Cardiac fibroblast (primary cell): ENCODE data around the gene HDAC2.

Source experiments
- DNase-seq, 2 donors: peaks; one replicate each; pipeline versions ENCODE4 v3.0.0 to v3.0.0-alpha.2; 2010; ENCODE audit warnings: low read depth in 2 of 2
- H3K4me3 ChIP-seq, 2 donors: replicated peaks in 1 of 2; 1 replicate in 1 of 2; 2 replicates in 1 of 2; pipeline ENCODE4 v1.5.1; 2011; ENCODE audit warnings: low read depth in 2 of 2, low read length in 2 of 2, mild to moderate bottlenecking in 2 of 2, moderate library complexity in 1 of 2
- CTCF ChIP-seq: IDR thresholded peaks from one replicate; pipeline ENCODE4 v1.5.1; 2011; ENCODE audit warnings: low read depth, mild to moderate bottlenecking, low read length, inconsistent platforms

The HDAC2 gene

GRCh38 chr6:113959235-113959634 lies 11.7 kb downstream of the HDAC2 start:
- H3K4me3 ChIP-seq, result no peak overlapping the region
- no peak for DNase-seq
- TF ChIP-seq CTCF, result no peak

- no peak for DNase-seq
- TF ChIP-seq CTCF, result no peak
- H3K4me3 ChIP-seq, result no peak overlapping the region
These were observed 16.3 kb downstream of the HDAC2 start for GRCh38 chr6:113954653-113955052.

- no peak overlapping the region for H3K4me3 ChIP-seq
- peak; percentile 13 to 53 for DNase-seq
- no peak for TF ChIP-seq CTCF
These were observed 17.6 kb downstream of the HDAC2 start for GRCh38 chr6:113953346-113953745.

GRCh38 chr6:113949499-113949898 lies 21.4 kb downstream of the HDAC2 start:
- DNase-seq, result no peak
- TF ChIP-seq CTCF, result no peak
- H3K4me3 ChIP-seq, result no peak overlapping the region

- H3K4me3 ChIP-seq, result no peak overlapping the region
- TF ChIP-seq CTCF, result no peak
- DNase-seq, result peak in 1 of 2 donors; percentile 52
These were observed 26.2 kb downstream of the HDAC2 start for GRCh38 chr6:113944701-113945100.

GRCh38 chr6:113939825-113940224 lies 31.1 kb downstream of the HDAC2 start:
- no peak overlapping the region for H3K4me3 ChIP-seq
- no peak for TF ChIP-seq CTCF
- no peak for DNase-seq
